GM19193 (cell line): ENCODE measurements around the gene PRPF6.

Experiments
- POLR2A ChIP-seq: IDR thresholded peaks from 4 replicates; pipeline ENCODE4 v1.6.1; 2011; ENCODE audit not compliant: insufficient read depth, insufficient read length; ENCODE audit errors: extremely low read depth

Gene PRPF6

DNA sequence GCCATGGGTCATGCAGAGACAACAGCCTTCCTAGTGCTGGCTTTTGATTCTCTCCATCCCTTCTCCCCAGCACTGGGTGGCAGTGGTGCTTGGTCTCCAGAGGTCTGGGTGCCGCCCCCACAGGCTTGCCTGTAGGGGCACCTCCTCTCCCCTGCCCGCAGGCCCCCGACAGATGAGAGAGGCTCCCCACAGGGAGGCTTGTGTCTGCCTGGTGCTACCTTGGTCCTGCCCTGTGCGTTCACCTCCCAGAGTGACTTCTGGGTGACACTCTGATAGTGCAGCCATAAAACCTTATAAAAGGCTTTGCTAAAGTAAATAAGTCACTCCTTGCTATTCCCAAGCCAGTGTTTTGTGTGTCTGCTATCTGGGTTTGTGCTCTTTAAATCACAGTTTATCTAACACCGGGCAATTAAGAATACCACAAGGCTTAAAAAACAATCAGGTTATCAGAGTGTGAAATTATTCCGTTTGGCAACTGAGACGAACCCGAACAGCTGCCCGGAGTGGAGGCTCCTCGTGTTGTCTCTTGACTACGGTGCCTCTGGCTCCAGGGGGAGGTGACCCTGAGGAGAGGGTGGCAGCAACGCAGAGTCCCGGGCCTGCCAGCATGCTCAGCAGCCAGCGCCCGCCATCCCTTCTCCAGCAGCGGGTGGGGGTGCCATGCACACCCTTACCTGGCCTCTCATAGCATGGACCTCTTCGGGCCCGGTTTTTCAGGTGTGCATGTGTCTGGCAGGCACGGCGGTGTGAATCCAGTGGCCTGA lies 49.6 kb downstream of the PRPF6 start:
- TF ChIP-seq POLR2A = no peak

DNA sequence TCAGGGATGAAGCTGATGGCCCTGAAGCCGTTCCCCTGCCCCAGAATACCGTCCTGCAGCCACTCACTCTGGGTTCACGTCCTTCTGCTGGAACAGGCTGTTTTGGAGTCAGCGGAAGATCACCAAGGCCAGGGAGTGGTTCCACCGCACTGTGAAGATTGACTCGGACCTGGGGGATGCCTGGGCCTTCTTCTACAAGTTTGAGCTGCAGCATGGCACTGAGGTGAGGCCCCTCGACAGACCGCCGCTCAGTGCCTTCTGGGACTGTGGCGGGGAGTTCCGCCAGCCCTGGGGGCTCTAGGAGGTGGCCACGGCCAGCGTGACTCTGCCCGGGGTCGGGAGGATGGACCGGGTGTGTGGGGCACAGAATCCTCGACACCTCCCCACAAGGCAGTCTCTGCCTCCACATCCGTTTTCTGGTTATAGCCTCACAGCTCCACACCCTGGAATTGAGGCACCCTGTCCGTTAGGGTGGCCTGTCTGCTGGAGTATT lies 50.9 kb downstream of the PRPF6 start:
- no peak for TF ChIP-seq POLR2A

DNA sequence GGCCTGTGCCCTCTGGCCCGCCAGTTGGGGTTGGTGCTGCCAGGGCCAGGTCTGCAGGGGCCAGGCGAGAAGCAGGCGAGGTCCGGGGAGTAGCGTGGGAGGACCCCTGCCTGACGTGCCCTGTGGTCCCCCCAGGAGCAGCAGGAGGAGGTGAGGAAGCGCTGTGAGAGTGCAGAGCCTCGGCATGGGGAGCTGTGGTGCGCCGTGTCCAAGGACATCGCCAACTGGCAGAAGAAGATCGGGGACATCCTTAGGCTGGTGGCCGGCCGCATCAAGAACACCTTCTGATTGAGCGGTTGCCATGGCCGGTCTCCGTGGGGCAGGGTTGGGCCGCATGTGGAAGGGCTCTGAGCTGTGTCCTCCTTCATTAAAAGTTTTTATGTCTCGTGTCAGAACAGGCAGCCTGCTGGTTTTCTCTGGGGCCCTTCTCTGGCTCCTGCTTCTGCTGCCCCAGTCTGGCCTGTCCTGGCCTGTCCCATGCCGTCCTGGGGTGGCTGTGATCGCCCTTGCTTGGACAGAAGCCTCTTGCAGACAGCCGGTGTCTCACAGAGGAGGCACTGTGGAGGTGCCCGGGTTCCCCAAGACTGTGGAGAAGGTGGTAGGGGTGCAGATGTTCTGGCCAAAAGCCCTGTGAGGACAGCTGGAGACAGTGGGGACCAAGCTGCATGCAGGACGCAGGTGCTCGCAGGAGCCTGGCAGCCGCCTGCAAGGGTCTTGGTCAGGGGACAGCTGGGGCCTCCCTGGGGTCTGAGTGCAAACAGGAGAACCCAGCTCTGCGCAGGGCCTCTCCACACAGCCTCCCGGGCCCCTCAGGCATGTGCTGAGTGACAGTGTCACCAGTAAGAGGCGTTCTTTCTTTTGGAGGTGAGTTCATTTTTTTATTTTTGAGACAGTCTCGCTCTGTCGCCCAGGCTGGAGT lies 52.0 kb downstream of the PRPF6 start:
- TF ChIP-seq POLR2A = no peak

DNA sequence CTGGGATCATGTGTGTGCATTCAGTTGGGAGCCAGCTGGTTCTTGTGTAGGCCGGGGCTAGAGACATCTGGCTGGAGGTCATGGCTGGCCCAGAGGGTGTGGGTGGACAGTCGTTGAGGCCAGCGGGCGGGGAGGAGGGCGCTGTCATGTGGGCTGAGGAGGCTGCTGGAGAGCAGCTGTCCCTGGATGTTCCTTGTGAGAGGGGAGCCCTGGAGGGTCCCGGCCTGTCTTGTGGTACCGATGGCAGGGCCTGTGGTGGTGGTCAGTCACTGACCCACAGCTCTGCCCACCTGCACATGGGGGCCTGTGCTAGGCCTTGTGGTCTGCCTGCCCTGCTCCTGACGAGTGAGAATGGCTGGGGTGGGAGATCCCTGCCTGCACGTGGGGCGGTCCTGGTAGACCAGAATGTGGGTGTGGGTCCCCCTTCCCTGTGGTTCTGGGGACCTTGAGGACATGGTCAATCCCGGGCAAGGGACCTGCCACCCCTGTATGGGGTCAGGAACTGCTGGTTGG lies 53.1 kb downstream of the PRPF6 start:
- no peak for TF ChIP-seq POLR2A

DNA sequence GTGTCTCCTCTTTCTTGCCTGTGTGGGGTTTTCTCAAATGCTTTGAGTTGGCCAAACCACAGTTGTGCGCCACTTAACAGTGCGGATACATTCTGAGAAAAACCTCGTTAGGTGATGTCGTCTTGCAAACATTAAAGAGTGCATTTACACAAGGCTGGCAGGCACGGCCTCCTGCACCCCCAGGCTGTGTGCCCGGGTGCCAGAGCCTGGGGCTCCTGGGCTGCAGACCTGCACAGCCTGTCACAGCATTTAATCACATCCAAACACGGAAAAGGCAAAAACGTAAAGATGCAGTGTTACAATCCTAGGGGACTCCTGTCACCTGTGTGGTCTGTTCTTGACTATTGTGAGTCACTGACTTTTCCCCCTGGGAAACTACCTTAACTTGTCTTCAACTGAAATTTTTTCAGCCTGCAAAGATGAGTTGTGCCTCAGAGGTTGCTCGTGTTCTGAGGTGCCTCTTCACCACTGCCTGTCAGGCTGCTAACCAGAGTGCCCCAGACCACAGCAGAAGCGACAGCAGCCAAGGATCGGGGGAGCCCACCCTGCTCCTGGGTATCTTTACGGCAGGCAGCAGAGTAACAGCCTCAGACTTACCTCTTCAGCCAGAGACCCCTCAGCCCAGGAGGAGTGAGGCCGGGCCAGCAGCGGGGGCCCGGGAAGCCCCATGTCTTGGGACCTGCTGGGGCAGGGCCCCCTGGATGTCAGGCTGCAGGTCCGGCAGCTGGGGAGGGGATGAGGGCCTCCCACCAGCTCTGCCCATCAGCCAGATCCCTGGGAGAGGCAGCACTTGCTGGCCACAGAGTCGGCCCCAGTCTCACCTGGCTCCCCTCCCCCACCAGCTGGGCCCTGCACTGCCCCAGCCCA lies 54.4 kb downstream of the PRPF6 start:
- no peak for TF ChIP-seq POLR2A

DNA sequence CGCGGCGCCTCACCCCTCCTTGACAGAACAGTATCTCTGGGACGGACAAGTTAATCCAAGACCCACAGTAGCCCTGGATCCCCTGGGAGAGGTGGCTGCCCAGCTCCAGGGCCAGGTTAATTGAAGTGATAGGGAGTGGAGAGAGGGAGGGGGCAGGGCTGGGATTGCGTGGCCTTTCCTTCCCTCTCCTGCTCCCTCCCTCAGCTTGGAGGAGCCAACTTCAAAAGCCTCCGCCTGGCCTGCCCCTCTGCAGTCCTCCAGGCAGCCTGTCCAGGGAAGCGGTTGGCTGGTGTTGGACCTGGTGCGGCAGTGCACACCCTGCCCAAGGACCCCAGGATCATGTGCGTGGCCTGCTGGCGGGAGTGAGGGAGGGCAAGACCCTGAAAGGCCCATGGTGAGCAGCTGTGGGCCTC lies 55.0 kb downstream of the PRPF6 start, which contains the start of gene C20orf204:
Gene C20orf204, plus strand, starts transcription at position 250 of the 413 bp plus-strand sequence. Its CDS starts 142 bp downstream, at position 392.
- TF ChIP-seq POLR2A = peak; percentile 2

DNA sequence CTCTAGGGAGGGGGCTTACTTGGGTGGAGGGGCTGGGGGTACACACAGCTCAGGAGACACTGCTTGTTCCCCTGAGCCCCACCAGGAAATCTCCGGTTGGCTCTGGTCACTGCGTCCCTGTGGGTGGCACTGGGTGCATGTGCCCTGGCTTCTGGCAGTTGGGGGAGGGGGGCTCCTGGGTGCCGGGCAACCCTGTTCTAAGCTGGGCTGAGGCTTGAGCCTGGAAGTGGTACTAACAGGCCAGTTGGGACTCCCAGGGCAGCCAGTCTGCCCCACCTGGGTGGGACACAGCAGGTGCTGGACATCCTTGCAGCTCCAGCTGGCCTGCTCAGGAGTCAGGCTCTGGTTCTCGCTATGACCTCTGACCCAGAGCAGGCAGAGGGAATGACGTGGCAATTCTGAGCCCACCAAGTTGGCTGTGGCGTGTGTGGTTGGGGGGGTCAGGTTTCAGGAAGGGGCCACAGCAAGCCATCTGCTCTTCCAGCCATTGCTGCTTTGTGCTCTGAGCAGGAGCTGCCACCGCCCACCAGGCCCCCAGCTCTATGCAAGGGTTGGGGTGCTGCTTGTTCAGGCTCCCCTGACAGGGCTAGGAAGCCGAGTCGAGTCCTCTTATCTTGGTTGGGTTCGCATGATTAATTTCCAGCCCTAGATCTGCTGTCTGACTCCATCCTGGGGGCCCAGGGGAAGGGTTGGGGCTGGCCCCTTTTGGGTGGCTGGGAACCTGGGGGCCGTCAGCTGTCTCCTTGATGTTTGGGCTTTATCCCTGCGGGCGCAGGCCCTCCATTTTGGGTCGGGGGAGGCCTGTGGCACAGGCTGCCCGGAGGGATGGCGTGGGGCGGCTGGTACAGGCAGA lies 55.6 kb downstream of the PRPF6 start:
- no peak for TF ChIP-seq POLR2A

DNA sequence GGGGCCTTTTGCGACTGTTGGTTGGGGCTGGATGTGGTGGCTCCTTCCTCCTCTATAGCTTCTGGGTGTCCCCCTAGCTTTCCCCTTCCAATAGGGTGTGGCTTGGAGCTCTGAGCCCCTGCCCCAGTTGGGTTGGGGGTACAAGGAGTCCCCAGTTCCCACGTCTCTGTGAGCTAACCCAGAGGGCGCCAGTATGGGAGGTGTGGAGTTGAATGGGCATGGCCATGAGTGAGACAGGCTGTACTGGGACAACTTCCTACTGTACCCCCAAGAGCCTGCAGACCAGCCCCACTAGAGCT lies 56.2 kb downstream of the PRPF6 start:
- no peak for TF ChIP-seq POLR2A

DNA sequence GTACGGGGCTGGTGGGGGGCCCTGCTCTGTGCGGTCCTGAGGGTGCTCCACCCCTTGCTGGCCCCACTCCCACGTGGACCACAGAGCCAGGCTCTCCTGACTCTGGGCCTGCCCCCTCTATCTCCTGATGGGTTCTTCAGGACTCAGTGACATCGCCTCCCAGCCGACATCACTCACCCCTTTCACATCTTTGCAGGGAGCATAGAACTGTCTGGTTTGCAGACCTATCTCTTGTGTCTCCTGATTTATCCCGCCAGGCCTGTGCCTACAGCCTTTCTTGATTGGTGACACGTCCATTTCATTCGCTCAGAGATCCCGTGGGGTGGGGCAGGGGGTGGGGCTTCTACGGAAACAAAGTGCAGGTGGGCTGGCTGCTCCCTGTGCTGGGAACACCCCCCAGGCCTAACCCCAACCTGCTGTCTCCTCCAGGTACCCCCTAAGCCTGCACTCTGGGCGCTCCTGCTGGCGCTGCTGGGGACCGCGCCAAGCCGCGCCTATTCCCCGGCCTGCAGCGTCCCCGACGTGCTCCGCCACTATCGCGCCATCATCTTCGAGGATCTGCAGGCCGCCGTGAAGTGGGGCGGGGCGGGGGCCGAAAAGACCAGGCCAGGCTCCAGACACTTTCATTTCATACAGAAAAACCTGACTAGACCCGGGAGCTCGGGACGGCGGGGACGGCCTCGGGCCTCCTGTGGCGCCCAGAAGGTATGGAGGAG lies 56.7 kb downstream of the PRPF6 start:
- no peak for TF ChIP-seq POLR2A

DNA sequence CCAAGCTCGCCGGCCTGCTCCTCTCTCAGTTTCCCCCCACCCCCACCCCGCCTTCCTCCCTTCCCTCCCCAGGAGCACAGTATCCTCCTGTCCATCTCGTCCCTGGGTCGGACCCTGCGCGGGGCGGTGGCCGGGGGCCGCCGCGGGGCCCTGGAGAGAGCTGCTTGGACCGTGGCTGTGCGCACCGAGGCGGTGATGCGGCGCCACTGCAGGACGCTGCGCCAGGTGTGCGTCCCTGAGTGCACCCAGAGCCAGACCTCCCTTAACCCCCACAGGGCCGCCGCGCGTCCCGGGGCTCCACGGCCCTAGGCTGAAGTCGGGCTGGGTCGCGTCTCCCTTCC lies 57.3 kb downstream of the PRPF6 start:
- TF ChIP-seq POLR2A = no peak

DNA sequence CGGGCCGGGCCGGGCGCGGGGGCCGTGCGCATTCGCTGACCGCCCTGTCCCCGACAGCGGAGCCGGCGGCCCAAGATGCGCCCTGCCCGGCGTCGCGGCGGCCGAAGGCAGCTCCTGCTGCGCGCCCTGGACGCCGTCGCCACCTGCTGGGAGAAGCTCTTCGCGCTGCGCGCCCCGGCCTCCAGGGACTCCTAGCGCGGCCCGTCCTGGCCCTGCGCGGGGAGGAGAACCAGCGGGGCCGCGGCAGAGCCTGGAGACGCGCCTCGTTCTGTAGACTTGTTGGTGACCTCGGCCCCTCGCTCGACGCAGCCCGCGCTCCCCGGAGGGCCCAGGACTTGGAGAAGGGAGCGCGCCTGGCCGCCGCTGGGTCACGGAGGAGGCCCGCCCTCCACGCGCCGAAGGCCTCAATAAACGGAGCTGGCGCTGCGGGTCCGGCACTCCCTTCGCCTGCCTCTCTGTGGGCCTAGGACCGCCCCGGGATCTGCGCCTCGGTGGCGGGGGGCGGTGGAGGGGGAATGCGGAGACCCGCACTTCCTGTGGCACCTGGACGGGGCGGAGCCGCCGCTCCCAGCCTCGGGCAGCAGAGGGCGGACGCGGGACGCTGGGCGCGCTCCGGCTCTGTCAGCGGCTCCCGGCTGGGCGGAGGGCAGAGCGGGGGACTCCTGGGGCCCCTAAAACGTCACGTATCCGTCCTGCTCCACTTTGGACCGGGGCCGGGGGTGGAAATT lies 57.8 kb downstream of the PRPF6 start:
- peak; percentile 33 for TF ChIP-seq POLR2A

DNA sequence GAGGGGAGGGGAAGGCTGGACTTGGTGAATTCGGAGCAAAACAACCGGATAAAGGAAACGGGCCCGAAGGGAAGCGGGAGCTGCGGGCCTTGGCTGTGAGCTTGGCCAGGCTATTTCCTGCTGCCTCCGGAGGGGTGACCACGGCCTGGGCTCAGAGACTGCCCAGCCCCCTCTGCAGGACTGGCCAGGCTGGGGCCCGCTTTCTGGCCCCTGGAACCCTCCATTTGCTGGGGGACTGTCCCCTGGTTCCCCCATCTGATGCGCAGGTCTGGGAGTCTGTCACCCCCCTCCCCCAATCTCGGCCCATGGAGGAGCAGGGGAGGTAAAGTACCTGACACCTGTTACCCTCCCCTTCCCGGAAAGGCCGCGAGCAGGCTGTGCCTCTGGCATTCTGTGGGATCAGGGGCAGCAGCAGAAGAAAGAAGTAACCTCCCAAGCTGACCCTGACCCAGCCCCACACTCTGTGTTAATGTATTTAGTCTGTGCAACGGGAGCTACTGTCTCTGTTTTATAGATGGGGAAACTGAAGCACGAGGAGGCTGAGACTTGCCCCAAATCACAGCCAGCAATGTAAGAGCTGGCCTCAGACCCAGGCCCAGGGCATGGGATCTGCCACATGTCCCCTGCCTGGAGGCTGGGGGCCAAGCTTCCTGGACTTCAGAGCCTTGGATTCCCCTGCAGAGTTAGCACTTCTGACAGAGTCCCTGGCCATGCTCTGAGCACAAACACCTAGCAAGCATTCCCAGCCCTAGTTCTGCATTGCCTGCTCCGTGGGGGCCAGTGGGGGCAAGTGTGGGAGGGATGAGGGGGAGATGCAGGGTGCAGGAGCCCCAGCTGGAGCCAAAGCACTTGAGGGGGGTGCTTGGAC lies 58.6 kb downstream of the PRPF6 start:
- TF ChIP-seq POLR2A = no peak
